Type B pancreatic cell (in vitro differentiated cells): ENCODE measurements around the gene CLEC2A. TPM values are rescaled to one million over a fixed set of nuclear protein-coding genes. Genes with fewer than 3 reads are reported as not detected.
"Not testable (repeated sequence)": the region's sequence is repeated elsewhere in the genome, so short reads cannot be mapped to it uniquely, and the experiment has no call there.

Experiments used
- DNase-seq: peaks from one replicate; pipeline ENCODE4 v3.0.0; 2021; ENCODE audit warnings: mixed read lengths; ENCODE audit not compliant: unreplicated experiment; ENCODE audit errors: extremely low spot score
- H3K27ac Mint-ChIP-seq: 2 replicates; pipeline ENCODE4 v1.8.0; 2021; ENCODE audit warnings: mild to moderate bottlenecking, mixed read lengths
- H3K27me3 Mint-ChIP-seq: 2 replicates; pipeline ENCODE4 v1.8.0; 2021; ENCODE audit warnings: mixed read lengths
- H3K36me3 Mint-ChIP-seq: 2 replicates; pipeline ENCODE4 v1.8.0; 2021; ENCODE audit warnings: mixed read lengths
- H3K4me1 Mint-ChIP-seq: one replicate; pipeline ENCODE4 v1.8.0; 2021; ENCODE audit warnings: mixed read lengths; ENCODE audit not compliant: unreplicated experiment
- H3K4me3 Mint-ChIP-seq: 2 replicates; pipeline ENCODE4 v1.8.0; 2021; ENCODE audit warnings: mild to moderate bottlenecking, mixed read lengths
- H3K9me3 Mint-ChIP-seq: 2 replicates; pipeline ENCODE4 v1.8.0; 2021; ENCODE audit warnings: mixed read lengths
- CTCF ChIP-seq: fragments of 200-600 bp; sonication (generic); conservative IDR thresholded peaks from 2 replicates; pipeline ENCODE4 v1.5.0; 2021; ENCODE audit warnings: antibody characterized with exemption, mild to moderate bottlenecking
- total RNA-seq: library from RNA; stranded (reverse); gene quantifications from 2 replicates; pipeline ENCODE4 v1.2.1, GENCODE V29; 2021; ENCODE audit warnings: low replicate concordance

Gene CLEC2A
- total RNA-seq, 1 donor from 2014 or later = not detected

GRCh38 chr12:9971181-9971580 lies 39.0 kb upstream of the CLEC2A start, which contains the start of gene CLEC12A:
TSS of gene CLEC12A (plus strand) at chr12:9971409. CDS start at chr12:9971597, 188 bp downstream.
- Mint-ChIP-seq H3K4me3 (no peak within 1 kb of the TSS), H3K9me3 (no peaks in the 10 kb centered on the region), H3K27me3 (peaks cover 8% of the 10 kb centered on the region), H3K4me1 (no peaks in the 10 kb centered on the region), H3K36me3 (peaks cover 7% of the 10 kb centered on the region), H3K27ac (no peak within 1 kb of the TSS)
- no peak for TF ChIP-seq CTCF
- DNase-seq = no peak

- Mint-ChIP-seq H3K4me3 (no peak overlapping the region), H3K27ac (no peak overlapping the region), H3K9me3 (no peaks in the 10 kb centered on the region), H3K4me1 (no peaks in the 10 kb centered on the region), H3K27me3 (peaks cover 8% of the 10 kb centered on the region), H3K36me3 (peaks cover 7% of the 10 kb centered on the region)
- TF ChIP-seq CTCF = no peak
- DNase-seq = no peak
Observed at GRCh38 chr12:9969673-9970072, 37.5 kb upstream of the CLEC2A start.

GRCh38 chr12:9961901-9962300 lies 29.7 kb upstream of the CLEC2A start:
- Mint-ChIP-seq H3K36me3 (peaks cover 2% of the 10 kb centered on the region), H3K9me3 (no peaks in the 10 kb centered on the region), H3K27ac (no peak overlapping the region), H3K27me3 (no peaks in the 10 kb centered on the region), H3K4me3 (no peak overlapping the region), H3K4me1 (no peaks in the 10 kb centered on the region)
- DNase-seq = no peak
- TF ChIP-seq CTCF = no peak

- DNase-seq = no peak
- no peaks in the 10 kb centered on the region for H3K36me3 Mint-ChIP-seq
- no peaks in the 10 kb centered on the region for H3K27me3 Mint-ChIP-seq
- H3K27ac Mint-ChIP-seq = no peak overlapping the region
- H3K9me3 Mint-ChIP-seq = no peaks in the 10 kb centered on the region
- H3K4me1 Mint-ChIP-seq = no peaks in the 10 kb centered on the region
- TF ChIP-seq CTCF = no peak
- H3K4me3 Mint-ChIP-seq = no peak overlapping the region
Observed at GRCh38 chr12:9961106-9961505, 28.9 kb upstream of the CLEC2A start.

- H3K4me1 Mint-ChIP-seq = no peaks in the 10 kb centered on the region
- no peak overlapping the region for H3K4me3 Mint-ChIP-seq
- no peak for TF ChIP-seq CTCF
- H3K36me3 Mint-ChIP-seq = no peaks in the 10 kb centered on the region
- H3K27me3 Mint-ChIP-seq = no peaks in the 10 kb centered on the region
- DNase-seq = no peak
- no peak overlapping the region for H3K27ac Mint-ChIP-seq
- H3K9me3 Mint-ChIP-seq = no peaks in the 10 kb centered on the region
Observed at GRCh38 chr12:9960590-9960989, 28.4 kb upstream of the CLEC2A start.

GRCh38 chr12:9957834-9958233 lies 25.7 kb upstream of the CLEC2A start:
- H3K4me1 Mint-ChIP-seq = no peaks in the 10 kb centered on the region
- H3K9me3 Mint-ChIP-seq = no peaks in the 10 kb centered on the region

GRCh38 chr12:9952954-9953729 lies 21.0 kb upstream of the CLEC2A start:
- not testable (repeated sequence) for H3K27ac Mint-ChIP-seq, H3K4me1 Mint-ChIP-seq, DNase-seq, H3K36me3 Mint-ChIP-seq, H3K4me3 Mint-ChIP-seq, H3K9me3 Mint-ChIP-seq
- H3K27me3 Mint-ChIP-seq = peaks cover 16% of the 10 kb centered on the region

More at GRCh38 chr12:9957834-9958233, 25.7 kb upstream of the CLEC2A start:
- Mint-ChIP-seq H3K36me3 (no peaks in the 10 kb centered on the region), H3K4me3 (no peak overlapping the region), H3K27ac (no peak overlapping the region), H3K27me3 (no peaks in the 10 kb centered on the region)
- DNase-seq = no peak
- TF ChIP-seq CTCF = no peak
